HG02588 (cell line): ENCODE data around the gene KDM2B.

Experiments used
- ATAC-seq: cut with Tn5 transposase; IDR thresholded peaks from one replicate; pipeline ENCODE4 v1.9.1; 2021; ENCODE audit warnings: mild to moderate bottlenecking, moderate library complexity; ENCODE audit not compliant: unreplicated experiment

Gene KDM2B

DNA sequence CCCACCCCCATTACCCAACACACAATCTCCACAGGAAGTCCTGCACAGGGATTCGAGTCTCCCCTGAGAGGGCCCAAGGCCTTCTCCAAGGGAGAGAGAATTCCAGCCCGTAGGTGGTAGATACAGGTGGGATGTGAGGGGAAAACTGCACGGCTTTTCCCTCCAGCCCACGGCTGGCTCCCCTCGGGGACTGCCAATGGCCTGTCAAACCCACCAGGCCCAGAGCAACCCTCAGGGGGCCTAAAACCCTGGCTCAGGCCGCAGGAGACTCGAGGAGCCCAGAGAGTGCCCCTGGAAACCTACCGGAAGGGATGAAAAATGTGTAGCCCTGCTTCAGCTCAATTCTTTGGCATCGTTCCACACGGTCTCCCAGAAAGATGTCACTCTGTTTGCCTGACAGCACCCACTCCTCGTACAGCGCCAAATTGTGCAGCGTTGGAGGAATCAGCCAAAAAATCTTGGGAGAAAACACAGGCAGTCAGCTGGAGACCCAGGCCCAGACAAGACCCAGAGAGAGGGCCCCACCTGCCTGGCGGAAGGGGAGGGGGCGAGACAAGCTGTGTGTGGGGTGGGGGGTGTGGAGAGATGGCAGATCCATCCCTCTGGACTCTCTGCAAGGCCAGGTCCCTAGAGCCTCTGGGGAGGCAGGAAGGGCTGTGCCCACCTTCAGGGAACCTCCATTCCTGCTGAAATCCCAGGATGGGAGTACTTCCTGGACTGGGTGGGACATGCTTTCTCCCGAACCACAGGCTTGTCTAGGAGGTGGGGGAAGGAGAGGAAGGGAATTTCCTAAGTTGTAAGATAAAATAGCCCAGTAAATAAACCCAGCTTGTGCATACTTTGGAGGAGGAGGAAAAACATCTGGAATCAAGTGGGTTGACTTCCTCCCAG, 48.1 kb downstream of the KDM2B start:
- ATAC-seq, result no peak

DNA sequence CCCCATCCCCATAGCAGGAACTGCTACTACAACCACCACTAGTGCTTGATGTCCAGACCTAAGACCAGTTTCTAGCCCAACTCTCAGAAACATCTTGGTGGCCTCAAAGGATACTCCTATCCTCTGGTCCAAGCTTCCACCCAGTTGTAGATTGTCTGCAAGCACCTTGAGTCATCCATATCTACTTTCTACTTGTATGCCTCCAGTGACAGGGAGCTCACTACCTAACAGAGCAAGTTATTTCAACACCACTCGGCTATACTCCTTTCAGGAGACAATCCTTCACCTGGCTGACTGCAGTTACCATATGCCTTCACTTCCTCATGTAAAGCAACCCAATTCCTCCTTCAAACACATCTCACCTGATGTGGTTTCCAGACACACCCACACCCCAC, 49.5 kb downstream of the KDM2B start:
- ATAC-seq, result no peak

DNA sequence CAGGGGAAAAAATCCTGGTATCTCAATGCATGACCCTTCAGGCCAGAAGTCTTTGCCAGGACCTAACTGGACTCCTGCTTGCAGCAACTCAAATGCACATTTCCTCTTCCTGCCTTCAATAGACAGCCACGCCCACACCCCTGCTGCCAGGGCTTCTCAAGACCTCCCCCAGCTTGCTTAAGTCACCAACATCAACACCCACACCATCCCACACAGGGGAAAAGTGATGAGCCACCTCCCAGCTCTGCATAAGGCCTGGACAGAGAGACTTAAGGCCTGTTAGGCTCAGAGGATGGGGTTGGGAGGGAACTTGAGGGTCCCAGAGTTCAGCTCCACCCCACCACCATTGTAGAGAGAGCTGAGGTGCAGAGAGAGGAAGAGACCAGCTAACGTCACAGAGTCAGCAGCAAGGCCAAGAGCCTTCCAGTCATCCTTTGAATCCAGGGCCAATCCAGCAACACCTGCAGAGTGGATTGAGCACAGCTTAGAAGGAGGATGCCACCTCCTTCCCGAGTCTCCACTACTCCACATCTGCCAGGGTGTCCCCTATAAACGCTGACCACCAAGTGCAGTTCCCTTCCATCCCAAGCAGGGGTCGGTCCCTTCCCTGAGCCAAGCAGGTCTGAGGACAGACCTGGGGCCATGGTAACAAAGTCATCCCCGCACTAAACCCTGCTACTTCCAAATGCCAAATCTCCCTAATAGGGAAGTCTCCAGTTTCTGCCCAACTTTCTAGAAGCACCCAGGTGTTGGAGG, 50.0 kb downstream of the KDM2B start:
- ATAC-seq, result no peak

DNA sequence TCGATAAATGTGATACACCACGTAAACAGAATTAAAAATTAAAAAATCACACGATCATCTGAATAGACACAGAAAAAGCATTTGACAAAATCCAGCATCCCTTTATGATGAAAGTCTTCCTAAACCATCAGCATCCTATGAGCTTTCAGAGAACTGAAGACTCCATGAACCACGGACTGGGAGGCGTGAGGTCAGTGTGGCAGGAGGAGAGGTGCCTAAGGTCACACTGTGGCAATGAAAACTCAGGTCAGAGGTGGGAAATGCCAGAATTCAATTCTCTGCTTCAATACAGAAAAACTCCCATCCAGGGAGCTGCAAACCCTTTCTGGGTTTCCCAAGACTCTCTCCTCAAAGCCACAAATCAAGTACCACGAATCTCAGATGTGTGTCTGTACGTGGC, 51.6 kb downstream of the KDM2B start:
- ATAC-seq, result no peak

DNA sequence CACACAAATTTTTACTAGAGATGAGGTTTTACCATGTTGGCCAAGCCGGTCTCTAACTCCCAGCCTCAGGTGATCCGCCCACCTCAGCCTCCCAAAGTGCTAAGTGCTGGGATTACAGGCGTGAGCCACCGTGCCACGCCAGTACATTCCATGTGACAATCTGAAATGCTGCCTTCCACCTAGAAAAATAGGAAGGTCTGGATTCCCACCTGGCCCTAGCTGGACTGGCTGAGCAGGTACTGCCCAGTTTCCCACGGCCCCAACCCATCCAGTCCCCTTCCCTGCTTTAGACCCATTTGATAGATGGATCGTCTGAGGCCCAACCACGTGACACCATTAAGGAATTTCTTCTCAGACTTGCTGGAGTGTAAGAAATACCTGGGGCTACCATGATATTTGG, 55.4 kb downstream of the KDM2B start:
- no peak for ATAC-seq

DNA sequence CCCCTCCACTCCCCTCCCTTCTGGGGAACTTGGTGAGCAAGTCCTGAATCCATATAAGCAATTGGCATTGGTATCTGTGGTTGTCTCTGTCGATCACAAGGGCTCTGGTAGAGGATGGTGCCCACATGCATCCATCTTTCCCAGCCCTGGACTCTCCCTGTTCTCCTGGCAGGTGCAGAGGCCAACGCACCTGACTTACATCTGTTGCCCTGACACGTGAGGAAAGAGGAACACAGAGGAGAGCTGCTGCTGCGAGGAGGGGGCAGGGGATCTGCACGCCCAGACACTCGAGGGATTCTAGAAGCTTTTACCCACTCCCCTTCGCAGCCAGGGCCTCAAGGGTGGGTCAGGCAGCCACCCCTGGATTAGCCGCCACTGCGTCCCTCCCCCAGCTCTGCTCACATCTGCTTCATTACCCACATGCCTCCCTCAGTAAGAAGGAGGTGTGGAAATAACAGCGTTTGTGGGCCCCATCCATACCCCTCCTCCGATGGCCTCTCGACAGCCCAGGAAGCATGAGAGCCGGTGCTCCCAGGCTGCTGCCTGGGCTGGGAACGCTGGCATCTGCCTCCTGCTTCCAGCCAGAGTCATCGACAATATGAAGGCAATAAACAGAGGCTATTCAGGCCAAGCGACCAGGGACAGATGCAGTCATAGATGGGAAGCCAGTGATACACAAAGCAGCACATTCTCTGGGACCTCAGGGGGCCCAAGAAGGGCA, 56.5 kb downstream of the KDM2B start:
- no peak for ATAC-seq

DNA sequence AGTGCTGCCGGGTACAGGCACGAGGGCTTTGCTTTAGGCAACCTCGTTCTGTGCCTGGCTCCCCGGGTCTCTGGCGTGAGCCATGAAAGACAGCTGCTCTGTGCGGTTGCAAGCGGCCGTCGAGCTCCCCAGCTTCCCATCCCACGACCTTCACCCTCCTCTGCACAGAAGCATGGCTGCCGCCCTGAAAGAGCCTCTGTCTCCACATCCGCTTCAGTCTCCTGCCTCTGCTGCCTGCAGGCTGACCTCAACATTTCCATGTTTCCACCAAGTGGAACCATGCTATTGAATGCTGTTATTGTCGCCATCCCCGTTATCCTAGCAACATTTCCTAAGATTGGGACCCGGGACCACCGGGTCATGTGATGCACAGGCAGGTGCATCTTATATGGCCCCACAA, 57.1 kb downstream of the KDM2B start:
- peak; percentile 34 for ATAC-seq

DNA sequence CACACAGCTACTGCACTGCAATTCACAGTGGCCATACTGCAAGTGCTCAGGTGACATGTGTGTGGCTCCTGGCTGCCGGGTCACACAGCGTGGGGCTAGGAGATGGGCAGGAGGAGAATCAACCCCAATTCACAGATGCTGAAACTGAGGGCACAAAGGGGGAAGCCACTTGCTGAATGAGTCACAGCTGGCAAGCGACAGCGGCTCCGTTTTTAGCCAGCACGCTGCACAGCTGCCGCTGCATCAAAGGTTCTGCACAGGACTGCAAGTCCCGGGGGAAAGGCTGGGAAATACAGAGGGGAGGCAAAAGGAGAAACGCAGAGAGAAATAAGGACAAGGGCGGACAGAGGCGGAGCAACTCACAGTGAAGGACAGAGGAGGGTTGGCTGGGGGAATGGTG, 57.9 kb downstream of the KDM2B start:
- peak; percentile 40 for ATAC-seq

DNA sequence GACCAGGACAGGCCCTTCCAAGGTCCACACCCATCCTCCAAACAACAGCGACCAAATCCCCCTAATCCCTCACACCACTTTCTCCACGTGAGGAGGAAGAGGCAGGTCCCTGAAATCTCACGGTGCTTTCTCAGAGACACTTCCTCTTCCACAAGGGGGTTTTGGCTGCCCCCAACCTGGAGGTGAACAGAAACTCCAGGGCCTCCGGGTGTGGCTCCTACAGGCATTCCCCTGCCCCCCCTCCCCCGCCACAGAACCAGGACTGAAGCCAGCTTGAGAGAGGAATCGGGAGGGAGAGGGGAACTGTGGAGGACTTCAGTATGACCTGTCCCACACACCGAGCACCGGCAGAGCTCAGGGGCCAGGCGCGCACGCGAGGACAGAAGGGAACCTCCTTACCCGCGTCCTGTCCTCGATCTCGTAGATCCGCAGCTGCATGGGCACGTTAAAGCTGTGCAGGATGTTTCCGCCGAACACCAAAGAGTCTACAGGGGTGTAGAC, 60.2 kb downstream of the KDM2B start:
- no peak for ATAC-seq

DNA sequence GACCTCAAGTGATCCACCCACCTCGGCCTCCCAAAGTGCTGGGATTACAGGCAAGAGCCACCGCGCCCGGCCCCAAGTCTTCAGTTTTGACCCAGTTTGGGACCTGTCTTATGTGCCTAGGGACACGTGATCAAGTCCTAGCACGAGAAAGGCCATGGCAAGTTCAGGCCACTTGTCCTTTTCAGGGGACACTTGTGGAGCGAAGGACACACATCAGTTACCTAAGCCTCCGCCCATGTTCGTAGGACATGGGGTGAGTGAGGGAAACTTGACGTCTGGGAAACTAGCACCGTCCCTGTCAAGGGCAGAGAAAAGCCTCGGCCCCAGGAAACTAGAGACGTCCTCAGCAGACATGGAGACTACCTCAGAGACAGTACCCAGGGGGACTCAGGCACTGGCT, 60.7 kb downstream of the KDM2B start:
- ATAC-seq, result no peak

DNA sequence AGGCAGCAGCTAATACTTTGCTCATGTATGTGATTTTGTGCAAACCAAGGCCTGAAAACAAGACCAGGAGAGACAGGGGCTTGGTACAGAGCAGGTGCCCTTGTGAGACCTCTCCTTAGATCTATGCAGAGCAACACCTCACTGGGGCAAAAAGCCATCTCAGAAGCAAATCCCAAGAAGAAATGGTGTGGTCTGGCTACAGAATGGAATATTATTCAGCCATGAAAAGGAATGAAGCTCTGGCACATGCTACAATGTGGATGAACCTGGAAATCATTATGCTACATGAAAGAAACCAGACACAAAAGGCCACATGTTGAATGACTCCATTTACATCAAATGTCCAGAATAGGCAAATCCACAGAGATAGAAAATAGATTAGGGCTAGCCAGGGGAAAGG, 61.6 kb downstream of the KDM2B start:
- no peak for ATAC-seq

DNA sequence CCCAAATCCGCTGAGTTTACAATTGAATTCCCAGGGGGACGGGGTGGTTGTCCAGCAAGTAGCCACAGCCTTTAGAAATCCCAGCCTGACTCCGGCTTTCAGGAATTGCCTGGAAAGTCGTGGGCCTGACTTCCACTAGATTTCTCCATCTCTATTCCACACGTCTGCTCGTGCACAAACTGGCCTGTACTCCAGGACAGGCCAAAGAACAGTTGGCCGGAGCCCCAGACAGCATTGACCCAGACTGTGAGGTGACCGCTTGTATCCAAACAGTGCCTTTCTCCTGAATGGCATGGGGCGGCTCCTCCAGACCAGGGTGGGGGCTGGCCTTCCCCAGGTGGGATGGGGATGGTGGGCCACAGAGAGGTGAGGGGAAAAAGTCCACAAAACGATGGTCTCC, 62.2 kb downstream of the KDM2B start:
- no peak for ATAC-seq

DNA sequence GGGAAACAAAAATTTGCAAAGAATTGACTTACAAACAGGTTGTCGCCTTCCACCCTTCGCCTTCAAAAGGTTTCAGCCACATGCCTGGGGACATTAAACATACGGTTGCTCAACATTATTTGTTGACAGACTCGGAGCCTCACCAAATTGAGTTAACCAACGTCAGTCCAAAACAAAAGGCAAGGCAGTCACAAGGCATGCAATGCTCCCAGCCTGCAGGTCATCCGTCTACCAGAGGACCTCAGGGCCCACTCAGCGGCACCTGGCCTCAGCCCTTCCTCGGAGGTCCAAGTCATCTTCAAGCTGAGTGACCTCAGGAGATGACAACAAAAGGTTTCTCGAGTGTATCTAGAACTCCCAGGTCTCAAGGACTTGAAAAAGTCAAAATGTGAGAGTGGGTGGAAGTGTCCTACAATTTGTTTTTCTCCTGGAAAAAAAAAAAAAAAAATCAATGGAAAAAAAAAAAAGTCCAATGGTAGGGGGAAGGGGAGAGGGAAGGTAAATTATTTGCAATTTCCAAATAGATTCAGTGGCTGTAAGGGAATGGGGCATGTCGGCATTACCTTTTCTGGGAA, 64.3 kb downstream of the KDM2B start:
- ATAC-seq, result no peak

DNA sequence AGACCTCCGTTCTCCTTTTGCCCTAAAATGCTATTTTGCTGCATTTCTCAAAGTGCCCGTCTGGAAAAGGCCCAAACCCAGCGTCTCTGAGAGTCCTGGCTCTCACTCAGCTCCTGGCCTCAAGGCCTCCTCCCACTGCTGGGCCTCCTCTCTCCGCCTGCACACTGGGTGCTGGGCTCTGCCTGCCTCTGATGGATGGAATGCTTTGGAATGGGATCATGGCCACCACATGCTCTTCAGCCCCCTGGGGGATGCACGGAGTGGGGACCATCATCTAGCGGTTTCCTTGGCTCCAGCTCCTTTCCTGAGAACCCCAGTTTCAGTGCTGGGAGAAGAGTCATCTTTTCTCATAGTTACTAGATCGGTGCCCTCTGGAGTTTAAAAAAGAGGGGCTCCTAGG, 65.2 kb downstream of the KDM2B start:
- no peak for ATAC-seq

DNA sequence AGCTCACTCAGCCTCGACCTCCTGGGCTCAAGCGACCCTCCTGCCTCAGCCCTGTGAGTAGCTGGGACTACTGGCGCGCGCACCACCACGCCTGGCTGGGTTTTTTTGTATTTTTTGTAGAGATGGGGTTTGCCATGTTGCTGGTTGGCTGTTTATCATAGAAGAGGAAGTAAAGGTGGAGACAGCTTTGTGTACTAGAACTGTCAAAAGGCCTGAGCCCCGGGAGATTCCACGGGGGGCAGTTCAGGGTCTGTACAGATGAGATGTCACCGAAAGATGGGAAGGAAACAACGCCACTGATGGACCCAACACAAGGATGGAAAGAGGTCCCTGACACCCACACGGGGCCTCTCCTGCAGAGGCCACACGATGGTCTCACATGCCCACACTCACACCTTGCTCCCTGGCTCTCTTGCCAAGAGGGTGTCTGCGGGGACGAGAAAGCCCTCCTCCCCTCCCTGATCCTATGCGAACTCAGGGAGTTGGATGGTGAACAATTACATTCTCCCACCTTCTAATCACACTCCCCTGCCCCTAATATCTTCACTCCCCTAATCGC, 66.6 kb downstream of the KDM2B start:
- peak; percentile 40 for ATAC-seq

DNA sequence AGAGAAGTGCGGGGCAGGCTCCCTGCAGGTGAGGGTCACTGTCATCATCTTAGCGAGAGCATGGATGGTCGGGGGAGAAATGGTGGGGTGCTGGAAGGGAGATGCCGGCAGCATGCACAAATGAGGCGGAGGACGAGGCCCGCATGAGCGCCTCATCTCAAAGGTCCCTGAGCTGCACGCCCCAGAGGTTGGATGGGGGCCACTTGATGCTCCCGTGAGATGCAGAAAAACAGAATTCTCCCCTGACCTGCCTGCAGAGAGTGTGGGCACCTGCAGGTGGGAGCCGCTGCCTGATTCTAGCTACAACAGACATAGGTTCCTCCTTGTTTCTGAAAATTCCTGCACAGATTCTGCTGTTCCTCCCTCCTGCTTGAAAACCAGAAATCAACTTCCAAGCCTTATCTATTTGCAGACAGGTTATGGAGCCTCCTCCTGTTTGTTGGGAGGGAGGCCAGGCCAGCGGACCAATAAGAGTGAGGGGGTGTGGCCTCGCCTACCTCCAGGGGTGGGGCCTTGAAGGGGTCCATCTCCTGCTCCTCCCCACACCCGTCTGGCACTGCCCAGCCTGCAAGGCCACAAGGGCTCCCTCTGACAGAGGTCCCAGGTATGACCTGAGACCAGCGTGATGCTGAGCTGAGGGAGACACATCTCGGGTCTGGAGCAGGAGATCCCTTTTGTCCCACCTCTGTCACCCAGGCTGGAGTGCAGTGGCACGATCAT, 67.2 kb downstream of the KDM2B start:
- ATAC-seq, result peak; percentile 65

DNA sequence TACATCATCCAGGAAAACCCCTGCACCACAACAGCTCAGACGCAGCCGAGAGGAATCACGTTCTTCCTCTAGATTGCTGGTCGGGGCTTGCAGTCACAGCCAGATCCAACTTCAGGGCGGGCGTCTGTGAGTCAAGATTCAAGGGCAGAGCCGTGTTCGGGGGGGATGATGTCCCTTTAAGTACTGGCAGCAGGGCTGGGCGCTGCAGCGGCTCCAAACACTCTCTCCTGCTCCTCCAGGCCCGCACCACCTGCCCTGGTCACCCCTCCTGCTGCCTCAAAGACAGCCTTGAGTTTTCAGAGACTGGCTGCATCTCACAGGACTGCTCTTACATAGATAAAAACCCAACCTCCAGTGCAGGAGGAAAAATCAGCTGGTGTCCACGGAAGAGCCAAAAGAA, 68.3 kb downstream of the KDM2B start:
- ATAC-seq, result no peak

DNA sequence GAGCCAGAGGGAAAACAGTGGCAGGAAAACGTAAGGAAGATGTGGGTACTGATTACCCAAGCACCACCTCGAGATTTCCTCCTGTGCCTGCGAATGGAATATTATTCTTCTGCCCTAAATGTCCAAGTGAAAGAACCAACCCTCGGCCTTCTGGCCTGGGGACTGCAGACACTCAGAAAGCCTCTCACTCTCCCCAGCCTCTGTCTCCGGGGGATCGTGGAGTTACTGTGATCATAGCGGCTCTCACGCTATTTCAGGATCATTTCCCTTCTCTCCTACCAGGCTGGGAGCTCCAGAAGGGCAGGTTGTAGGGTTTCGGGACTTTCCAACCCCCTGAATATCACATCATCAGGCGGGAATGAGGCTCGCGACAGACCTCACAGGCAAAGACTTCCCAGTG, 68.9 kb downstream of the KDM2B start:
- no peak for ATAC-seq

DNA sequence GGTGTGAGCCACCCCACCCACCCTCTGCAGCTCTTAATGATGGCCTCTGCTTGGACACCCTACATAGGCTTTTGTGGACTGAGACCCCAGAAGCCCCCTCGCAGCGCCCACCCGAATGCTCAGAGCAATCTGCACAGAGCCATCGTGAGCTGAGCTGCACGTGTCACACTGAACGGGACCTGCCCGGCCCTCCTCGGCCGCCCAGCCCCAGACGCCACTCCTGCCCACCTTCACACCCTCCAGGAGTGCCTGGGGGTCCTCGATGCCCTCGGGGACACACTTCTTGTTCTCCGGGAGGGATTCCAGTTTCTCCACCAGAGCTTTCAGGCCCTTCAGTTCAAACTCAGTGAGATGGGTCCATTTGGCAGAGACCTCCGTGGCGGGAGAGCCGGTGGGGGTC, 71.5 kb downstream of the KDM2B start:
- ATAC-seq, result no peak

DNA sequence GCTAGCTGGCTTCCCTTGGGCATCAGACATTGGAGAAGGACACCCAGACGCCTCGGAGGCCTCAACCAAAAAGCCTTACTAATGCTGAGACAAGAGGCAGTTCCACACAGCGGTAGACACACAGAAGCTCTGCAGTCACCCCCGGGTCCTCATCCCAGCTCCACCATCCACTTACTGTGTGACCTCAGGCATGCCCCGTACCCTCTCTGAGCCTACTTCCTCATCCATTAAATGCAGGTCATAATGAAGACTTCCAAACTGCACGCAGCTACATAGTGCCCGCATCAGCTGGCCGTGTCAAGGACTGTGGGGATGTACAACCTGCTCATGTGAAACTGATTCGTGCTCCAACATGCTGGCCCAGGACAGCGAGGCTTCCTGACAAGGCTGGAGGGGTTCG, 72.3 kb downstream of the KDM2B start:
- ATAC-seq, result no peak
